Measurements from ENCODE around the gene NXF2B. TPM values are rescaled to one million over a fixed set of nuclear protein-coding genes. Genes with fewer than 3 reads are reported as not detected.
"Not testable (repeated sequence)": the region's sequence is repeated elsewhere in the genome, so short reads cannot be mapped to it uniquely, and the experiment has no call there.

Gene NXF2B
- not detected for total RNA-seq
- not detected for polyA plus RNA-seq

DNA sequence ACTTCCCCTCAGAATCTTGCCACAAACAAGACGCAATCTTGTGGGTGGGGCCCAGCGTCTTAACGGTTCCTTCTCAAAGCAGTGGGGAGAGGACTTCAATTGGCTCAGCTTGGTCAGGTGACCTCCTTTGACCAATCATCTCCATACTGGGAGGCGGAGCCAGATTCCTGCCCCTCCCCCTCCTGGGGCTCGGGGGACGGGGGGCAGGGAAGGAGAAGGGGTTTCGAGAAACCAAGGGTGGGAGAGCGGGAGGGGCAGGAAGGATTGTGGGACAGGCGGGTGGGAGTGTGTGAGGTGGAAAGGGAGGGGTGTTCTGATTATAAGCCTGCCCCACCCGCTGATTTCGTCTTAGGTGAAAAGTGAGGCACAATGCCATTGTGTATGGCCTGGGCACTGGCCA, at the start of gene NXF2B:
Gene NXF2B (minus strand): TSS at position 101 of the 400 bp plus-strand sequence. CDS start 59,972 bp downstream, outside the sequence.
- not testable (repeated sequence) for H3K4me3 ChIP-seq (ENCODE audit: low read depth in 1 of 3, low read length in 3 of 3); H3K27ac ChIP-seq (ENCODE audit: low read depth in 1 of 2, low read length in 2 of 2); H3K9ac ChIP-seq (ENCODE audit: low read depth in 1 of 2, low read length in 2 of 2); H3K27me3 ChIP-seq (ENCODE audit: control insufficient read depth in 4 of 4, insufficient read depth in 4 of 4, low read length in 3 of 4); H3K36me3 ChIP-seq (ENCODE audit: control insufficient read depth in 4 of 4, insufficient read depth in 3 of 4, low read depth in 1 of 4, low read length in 3 of 4); H3K4me1 ChIP-seq (ENCODE audit: control insufficient read depth in 4 of 4, insufficient read depth in 4 of 4, low read length in 3 of 4); H3K9me3 ChIP-seq (ENCODE audit: control insufficient read depth in 4 of 4, low read length in 3 of 4); DNase-seq (ENCODE audit: low spot score)
- no CpG with 5 or more reads among the region's 11 CpGs for WGBS

DNA sequence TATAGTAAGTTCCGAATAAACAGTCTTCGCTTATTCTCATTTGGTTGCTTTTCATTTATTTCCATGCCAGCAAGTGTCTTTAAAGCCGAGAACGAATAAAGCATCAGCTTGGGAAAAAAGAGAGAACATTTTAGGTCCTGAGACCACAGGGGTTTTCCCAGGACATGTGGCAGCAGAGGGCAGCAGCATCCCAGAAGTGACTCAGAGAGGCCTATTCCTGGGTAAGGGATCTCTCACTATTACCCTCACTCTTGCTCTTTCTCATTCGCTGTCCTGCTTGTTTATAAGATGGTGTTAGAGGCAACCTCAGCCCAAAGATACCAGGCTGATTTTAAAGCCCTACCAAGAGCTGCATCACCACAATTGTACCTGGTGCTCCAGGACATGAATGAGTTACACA, 39.0 kb upstream of the NXF2B start:
- H3K36me3 ChIP-seq (ENCODE audit: control insufficient read depth in 4 of 4, insufficient read depth in 3 of 4, low read depth in 1 of 4, low read length in 3 of 4); H3K27me3 ChIP-seq (ENCODE audit: control insufficient read depth in 4 of 4, insufficient read depth in 4 of 4, low read length in 3 of 4); DNase-seq (ENCODE audit: low spot score); H3K4me3 ChIP-seq (ENCODE audit: low read depth in 1 of 3, low read length in 3 of 3); H3K27ac ChIP-seq (ENCODE audit: low read depth in 1 of 2, low read length in 2 of 2); H3K4me1 ChIP-seq (ENCODE audit: control insufficient read depth in 4 of 4, insufficient read depth in 4 of 4, low read length in 3 of 4); H3K9ac ChIP-seq (ENCODE audit: low read depth in 1 of 2, low read length in 2 of 2); H3K9me3 ChIP-seq (ENCODE audit: control insufficient read depth in 4 of 4, low read length in 3 of 4): not testable (repeated sequence)
- 42% methylated on average over 2 of the region's 5 CpGs for WGBS

DNA sequence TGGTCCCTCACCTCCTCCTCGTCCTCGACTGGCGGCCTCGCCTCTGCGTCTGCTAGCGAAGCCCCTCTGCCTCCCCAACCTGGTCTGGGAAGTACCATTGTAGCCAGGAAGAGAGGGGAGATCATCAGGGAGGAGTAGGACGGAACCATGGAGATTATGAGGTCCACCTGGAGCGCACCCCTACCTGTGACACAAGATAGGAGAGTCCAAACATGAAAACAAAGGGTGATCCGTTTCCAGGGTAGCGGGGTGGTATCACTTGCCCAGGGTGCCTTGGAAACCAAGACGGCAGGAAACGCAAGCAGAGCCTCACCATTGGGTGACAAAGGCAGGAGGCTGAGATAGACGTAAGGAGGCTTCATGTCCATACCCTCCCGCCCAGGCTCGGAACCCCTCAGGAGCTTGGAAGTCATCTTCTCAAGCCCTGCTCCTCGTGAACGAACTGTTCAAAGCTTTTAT, 32.0 kb upstream of the NXF2B start, which contains the start of gene TCP11X2:
Gene TCP11X2 (minus strand): TSS at position 51 of the 459 bp plus-strand sequence.
- not testable (repeated sequence) for DNase-seq (ENCODE audit: low spot score); H3K9ac ChIP-seq (ENCODE audit: low read depth in 1 of 2, low read length in 2 of 2); H3K4me3 ChIP-seq (ENCODE audit: low read depth in 1 of 3, low read length in 3 of 3); H3K4me1 ChIP-seq (ENCODE audit: control insufficient read depth in 4 of 4, insufficient read depth in 4 of 4, low read length in 3 of 4); H3K27me3 ChIP-seq (ENCODE audit: control insufficient read depth in 4 of 4, insufficient read depth in 4 of 4, low read length in 3 of 4); H3K36me3 ChIP-seq (ENCODE audit: control insufficient read depth in 4 of 4, insufficient read depth in 3 of 4, low read depth in 1 of 4, low read length in 3 of 4); H3K9me3 ChIP-seq (ENCODE audit: control insufficient read depth in 4 of 4, low read length in 3 of 4); H3K27ac ChIP-seq (ENCODE audit: low read depth in 1 of 2, low read length in 2 of 2)
- 41% methylated on average over 7 of the region's 17 CpGs for WGBS

DNA sequence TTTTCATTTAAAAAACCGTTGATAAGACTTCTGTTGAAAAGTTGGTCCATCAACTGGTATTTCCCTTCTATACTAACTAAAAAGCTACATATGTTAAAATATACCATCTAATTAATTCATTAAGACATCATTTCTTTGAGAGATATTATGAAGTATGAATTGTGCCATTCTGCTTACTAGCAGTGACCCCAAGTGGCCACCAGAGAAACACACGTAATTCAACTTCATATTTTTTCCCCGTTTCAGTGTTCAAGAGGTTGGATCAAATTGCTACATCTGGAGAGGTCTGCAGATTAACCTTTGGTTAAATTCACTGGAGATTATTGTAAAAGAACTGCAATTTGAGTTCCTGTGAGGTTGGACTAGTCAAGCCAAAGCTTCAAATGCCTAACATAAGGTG, 30.4 kb upstream of the NXF2B start:
- not testable (repeated sequence) for H3K4me1 ChIP-seq (ENCODE audit: control insufficient read depth in 4 of 4, insufficient read depth in 4 of 4, low read length in 3 of 4); H3K27me3 ChIP-seq (ENCODE audit: control insufficient read depth in 4 of 4, insufficient read depth in 4 of 4, low read length in 3 of 4); H3K9ac ChIP-seq (ENCODE audit: low read depth in 1 of 2, low read length in 2 of 2); DNase-seq (ENCODE audit: low spot score); H3K4me3 ChIP-seq (ENCODE audit: low read depth in 1 of 3, low read length in 3 of 3); H3K27ac ChIP-seq (ENCODE audit: low read depth in 1 of 2, low read length in 2 of 2); H3K36me3 ChIP-seq (ENCODE audit: control insufficient read depth in 4 of 4, insufficient read depth in 3 of 4, low read depth in 1 of 4, low read length in 3 of 4); H3K9me3 ChIP-seq (ENCODE audit: control insufficient read depth in 4 of 4, low read length in 3 of 4)
- WGBS: no CpG with 5 or more reads among the region's 3 CpGs

- H3K9ac ChIP-seq (ENCODE audit: low read depth in 1 of 2, low read length in 2 of 2); H3K9me3 ChIP-seq (ENCODE audit: control insufficient read depth in 4 of 4, low read length in 3 of 4); H3K36me3 ChIP-seq (ENCODE audit: control insufficient read depth in 4 of 4, insufficient read depth in 3 of 4, low read depth in 1 of 4, low read length in 3 of 4); H3K27me3 ChIP-seq (ENCODE audit: control insufficient read depth in 4 of 4, insufficient read depth in 4 of 4, low read length in 3 of 4); DNase-seq (ENCODE audit: low spot score); H3K4me3 ChIP-seq (ENCODE audit: low read depth in 1 of 3, low read length in 3 of 3); H3K4me1 ChIP-seq (ENCODE audit: control insufficient read depth in 4 of 4, insufficient read depth in 4 of 4, low read length in 3 of 4); H3K27ac ChIP-seq (ENCODE audit: low read depth in 1 of 2, low read length in 2 of 2): not testable (repeated sequence)
- WGBS: no CpG with 5 or more reads among the region's 4 CpGs
Observed at GRCh38 chrX:102458615-102459014, 18.8 kb upstream of the NXF2B start.

DNA sequence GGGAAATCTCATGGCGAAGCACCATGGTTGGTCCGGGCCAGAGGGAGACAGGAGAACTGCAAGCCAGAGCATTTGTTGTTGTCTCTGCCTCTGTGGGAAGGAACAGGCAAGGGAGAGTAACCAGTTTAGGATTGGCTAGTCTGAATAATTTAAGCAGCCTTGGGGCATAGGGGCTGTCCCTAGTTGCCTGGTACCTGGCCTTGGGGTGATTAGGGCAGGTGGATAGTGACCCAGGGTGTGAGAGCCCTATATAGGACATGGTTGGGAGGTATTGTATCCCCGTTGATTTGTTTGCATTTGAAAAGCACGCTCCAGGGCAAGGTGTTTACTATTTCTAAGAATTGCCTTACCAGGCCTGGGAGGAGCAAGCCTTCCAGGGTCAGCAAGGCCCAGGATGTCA, 25.3 kb downstream of the NXF2B start:
- not testable (repeated sequence) for DNase-seq (ENCODE audit: low spot score); H3K4me3 ChIP-seq (ENCODE audit: low read depth in 1 of 3, low read length in 3 of 3); H3K27me3 ChIP-seq (ENCODE audit: control insufficient read depth in 4 of 4, insufficient read depth in 4 of 4, low read length in 3 of 4); H3K9ac ChIP-seq (ENCODE audit: low read depth in 1 of 2, low read length in 2 of 2); H3K9me3 ChIP-seq (ENCODE audit: control insufficient read depth in 4 of 4, low read length in 3 of 4); H3K27ac ChIP-seq (ENCODE audit: low read depth in 1 of 2, low read length in 2 of 2); H3K36me3 ChIP-seq (ENCODE audit: control insufficient read depth in 4 of 4, insufficient read depth in 3 of 4, low read depth in 1 of 4, low read length in 3 of 4); H3K4me1 ChIP-seq (ENCODE audit: control insufficient read depth in 4 of 4, insufficient read depth in 4 of 4, low read length in 3 of 4)
- WGBS: no CpG with 5 or more reads among the region's 4 CpGs
